GM23248 (cell line): ENCODE results near the gene NRP2. TPM values are rescaled to one million over a fixed set of nuclear protein-coding genes. Genes with fewer than 3 reads are reported as not detected.

Source experiments
- DNase-seq: peaks from one replicate; pipeline ENCODE4 v3.0.0-alpha.2; 2015
- H2AFZ ChIP-seq: fragments of 200-600 bp; sonication (generic); 2 replicates; pipeline ENCODE4 v1.6.1; 2016; ENCODE audit warnings: antibody characterized with exemption
- H3F3A ChIP-seq: fragments of 200-600 bp; sonication (generic); 2 replicates; pipeline ENCODE4 v1.6.1; 2016; ENCODE audit warnings: mild to moderate bottlenecking, antibody characterized with exemption, mixed run types; ENCODE audit not compliant: insufficient read depth
- H3K27ac ChIP-seq: fragments of 200-600 bp; sonication (generic); 2 replicates; pipeline ENCODE4 v1.5.1; 2016; ENCODE audit warnings: mild to moderate bottlenecking
- H3K27me3 ChIP-seq: fragments of 200-600 bp; sonication (generic); replicated peaks from 2 replicates; pipeline ENCODE4 v1.6.1; 2016; ENCODE audit warnings: mild to moderate bottlenecking; ENCODE audit not compliant: insufficient read depth
- H3K36me3 ChIP-seq: fragments of 200-600 bp; sonication (generic); 2 replicates; pipeline ENCODE4 v1.6.1; 2016; ENCODE audit warnings: low read depth, mild to moderate bottlenecking
- H3K4me1 ChIP-seq: fragments of 200-600 bp; sonication (generic); 2 replicates; pipeline ENCODE4 v1.6.1; 2016; ENCODE audit warnings: mild to moderate bottlenecking; ENCODE audit not compliant: insufficient read depth
- H3K4me2 ChIP-seq: fragments of 200-600 bp; sonication (generic); one replicate; pipeline ENCODE4 v1.6.1; 2016; ENCODE audit warnings: mild to moderate bottlenecking; ENCODE audit not compliant: unreplicated experiment
- H3K4me3 ChIP-seq: fragments of 200-600 bp; sonication (generic); 2 replicates; pipeline ENCODE4 v1.5.1; 2016; ENCODE audit warnings: mild to moderate bottlenecking
- H3K79me2 ChIP-seq: fragments of 200-600 bp; sonication (generic); 2 replicates; pipeline ENCODE4 v1.6.1; 2016; ENCODE audit warnings: mild to moderate bottlenecking; ENCODE audit not compliant: insufficient read depth
- H3K9ac ChIP-seq: fragments of 200-600 bp; sonication (generic); 2 replicates; pipeline ENCODE4 v1.6.1; 2016; ENCODE audit warnings: mild to moderate bottlenecking
- H3K9me2 ChIP-seq: fragments of 200-600 bp; sonication (generic); 2 replicates; pipeline ENCODE4 v1.6.1; 2016; ENCODE audit warnings: mixed run types, mild to moderate bottlenecking, moderate library complexity; ENCODE audit not compliant: insufficient read depth
- H3K9me3 ChIP-seq: fragments of 200-600 bp; sonication (generic); one replicate; pipeline ENCODE4 v1.6.1; 2017; ENCODE audit warnings: low read depth
- H4K20me1 ChIP-seq: fragments of 200-600 bp; sonication (generic); 2 replicates; pipeline ENCODE4 v1.6.0; 2016; ENCODE audit not compliant: insufficient read depth
- EZH2 ChIP-seq: fragments of 200-600 bp; sonication (generic); IDR thresholded peaks from 2 replicates; pipeline ENCODE4 v1.6.1; 2018; ENCODE audit warnings: antibody characterized with exemption, mild to moderate bottlenecking; ENCODE audit not compliant: insufficient read depth, poor library complexity, severe bottlenecking
- EZH2phosphoT487 ChIP-seq: fragments of 200-600 bp; sonication (generic); IDR thresholded peaks from 2 replicates; pipeline ENCODE4 v1.6.1; 2018; ENCODE audit warnings: antibody characterized with exemption, moderate library complexity, mild to moderate bottlenecking, low read depth; ENCODE audit not compliant: insufficient read depth
- WGBS, 2 experiments: methylation state at CpG; one replicate each; pipeline ENCODE4 v1.1.6; 2015 to 2017; ENCODE audit warnings: low lambda C conversion rate in 2 of 2, low coverage in 1 of 2; ENCODE audit errors: missing lambda C conversion rate in 2 of 2; 5-methylcytosine and 5-hydroxymethylcytosine counted together
- in situ Hi-C: fragments of 300-500 bp; cut with MboI; formaldehyde crosslinking; loops from 2 replicates; pipeline ENCODE4 v1.15.0; 2020
- polyA plus RNA-seq: library from polyadenylated mRNA; unstranded; fragments of >200 nt; fragmentation: Nextera tagmentation; extraction: Ambion mirVana; gene quantifications from 2 replicates; pipeline ENCODE4 v1.2.1, GENCODE V29; 2016
- total RNA-seq: library from RNA; depleted of rRNA; stranded (reverse); fragments of >200 nt; shearing (Covaris generic); gene quantifications from 2 replicates; pipeline ENCODE4 v1.2.3, GENCODE V29; 2014

Gene NRP2
- total and polyA plus RNA-seq, 2 experiments from 2014 or later: 6.9 to 9.0 TPM

DNA sequence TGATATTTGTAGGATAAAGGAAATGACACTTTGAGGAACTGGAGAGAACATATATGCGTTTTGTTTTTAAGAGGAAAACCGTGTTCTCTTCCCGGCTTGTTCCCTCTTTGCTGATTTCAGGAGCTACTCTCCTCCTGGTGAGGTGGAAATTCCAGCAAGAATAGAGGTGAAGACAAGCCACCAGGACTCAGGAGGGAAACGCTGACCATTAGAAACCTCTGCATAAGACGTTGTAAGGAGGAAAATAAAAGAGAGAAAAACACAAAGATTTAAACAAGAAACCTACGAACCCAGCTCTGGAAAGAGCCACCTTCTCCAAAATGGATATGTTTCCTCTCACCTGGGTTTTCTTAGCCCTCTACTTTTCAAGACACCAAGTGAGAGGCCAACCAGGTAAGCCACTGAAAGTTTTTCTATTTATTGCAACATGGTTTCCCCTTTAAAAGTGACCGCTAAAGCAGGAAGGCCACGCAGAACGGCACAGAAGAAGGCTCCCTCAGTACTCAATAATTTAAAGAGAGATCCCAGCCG is 735 bp downstream of the NRP2 start:
- TF ChIP-seq EZH2phosphoT487 (no peak), EZH2 (no peak)
- in situ Hi-C loops: no loop called here
- peak overlapping the region; percentile 51 for H3K27ac ChIP-seq
- H3K27me3 ChIP-seq: no peaks in the 10 kb centered on the region
- no peaks in the 10 kb centered on the region for H3K36me3 ChIP-seq
- no peaks in the 10 kb centered on the region for H3K9me2 ChIP-seq
- H3K4me1 ChIP-seq: peaks cover 24% of the 10 kb centered on the region
- peak overlapping the region; percentile 75 for H3K9ac ChIP-seq
- H3K4me2 ChIP-seq: peak overlapping the region; percentile 84
- no peaks in the 10 kb centered on the region for H4K20me1 ChIP-seq
- H3K9me3 ChIP-seq: no peaks in the 10 kb centered on the region
- no peaks in the 10 kb centered on the region for H3K79me2 ChIP-seq
- H2AFZ ChIP-seq: peak overlapping the region; percentile 91
- H3K4me3 ChIP-seq: peak overlapping the region; percentile 81
- peaks cover 18% of the 10 kb centered on the region for H3F3A ChIP-seq
- WGBS, 2 experiments: 4 to 6% methylated on average over 10 of the region's 10 CpGs
- DNase-seq: peak; percentile 33

DNA sequence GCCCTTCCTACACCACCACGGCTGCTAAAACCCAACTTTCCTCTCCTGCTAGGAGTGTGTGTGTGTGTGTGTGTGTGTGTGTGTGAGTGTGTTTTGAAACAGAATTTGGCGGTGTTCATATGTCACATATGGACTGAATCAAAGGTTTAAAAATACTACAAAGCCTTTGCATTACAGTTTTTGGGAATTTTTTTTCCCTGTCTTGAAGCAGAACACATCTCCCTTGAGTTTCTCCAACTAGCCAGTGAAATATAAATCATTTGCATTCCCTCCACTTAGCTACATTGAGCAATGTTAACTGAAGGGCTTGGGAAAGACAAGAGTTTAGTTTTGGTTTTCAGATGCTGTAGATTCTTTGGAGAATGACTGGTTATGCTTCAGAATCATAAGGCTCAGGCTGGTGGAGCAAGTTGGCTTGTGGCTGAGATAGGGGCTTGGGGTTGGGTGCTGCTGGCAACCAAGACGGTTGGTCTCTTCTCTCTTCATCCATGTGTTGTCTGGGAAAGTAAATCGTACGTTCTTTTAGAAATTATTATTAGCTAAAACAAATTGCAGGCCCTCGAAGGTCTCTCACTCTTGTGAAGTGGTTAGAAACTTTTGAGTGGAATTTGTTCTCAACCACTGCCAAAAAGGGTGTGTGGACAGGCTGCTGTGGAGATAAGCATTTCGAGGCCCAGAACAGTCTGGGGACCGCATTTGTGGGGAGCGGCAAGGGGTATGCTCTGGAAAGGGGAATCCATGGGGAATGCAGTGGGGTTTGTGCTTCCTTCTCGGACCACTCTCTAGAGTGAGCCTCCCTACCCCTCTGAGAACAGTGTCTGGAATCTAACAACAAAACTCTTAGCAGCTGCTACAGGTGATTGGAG is 1.4 kb downstream of the NRP2 start:
- H3K9me3 ChIP-seq: no peaks in the 10 kb centered on the region
- no peaks in the 10 kb centered on the region for H3K79me2 ChIP-seq
- peak overlapping the region; percentile 81 for H3K4me3 ChIP-seq
- H3K36me3 ChIP-seq: no peaks in the 10 kb centered on the region
- no peaks in the 10 kb centered on the region for H3K9me2 ChIP-seq
- peak overlapping the region; percentile 75 for H3K9ac ChIP-seq
- peak; percentile 81 for DNase-seq
- H2AFZ ChIP-seq: peak overlapping the region; percentile 91
- H3K27ac ChIP-seq: peak overlapping the region; percentile 51
- H3F3A ChIP-seq: peaks cover 18% of the 10 kb centered on the region
- H3K4me2 ChIP-seq: peak overlapping the region; percentile 84
- no peaks in the 10 kb centered on the region for H4K20me1 ChIP-seq
- in situ Hi-C loops: no loop called here
- H3K27me3 ChIP-seq: no peaks in the 10 kb centered on the region
- H3K4me1 ChIP-seq: peaks cover 24% of the 10 kb centered on the region
- TF ChIP-seq EZH2 (no peak), EZH2phosphoT487 (no peak)
- 66 to 68% methylated on average over 10 of the region's 10 CpGs for WGBS, 2 experiments

DNA sequence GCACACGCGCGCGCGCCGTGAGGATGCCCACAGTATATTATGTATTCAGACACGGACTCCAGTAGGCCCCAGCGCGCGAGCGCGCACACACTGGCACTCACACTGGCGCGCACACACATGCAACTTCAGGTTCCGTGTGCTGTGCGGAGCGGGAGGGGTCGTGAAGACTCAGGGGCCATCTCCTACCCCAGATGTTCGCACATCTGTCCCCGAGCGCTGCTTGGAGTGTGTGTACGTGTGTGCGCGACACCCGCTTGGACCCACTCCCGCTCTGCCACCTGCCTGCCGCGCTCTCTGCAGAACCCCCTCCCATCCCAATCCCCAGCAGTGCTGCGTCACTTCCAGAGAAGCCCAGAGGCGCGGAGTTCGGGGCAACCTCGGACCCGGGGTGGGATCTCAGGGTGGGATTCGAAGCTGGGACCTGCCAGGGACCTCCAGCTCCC is 2.6 kb downstream of the NRP2 start:
- Histone ChIP-seq H3K27me3 (no peaks in the 10 kb centered on the region), H3K4me2 (peak overlapping the region; percentile 96), H3K9me2 (no peaks in the 10 kb centered on the region), H3K4me1 (peaks cover 18% of the 10 kb centered on the region), H3K9me3 (no peaks in the 10 kb centered on the region), H4K20me1 (no peaks in the 10 kb centered on the region), H3K79me2 (no peaks in the 10 kb centered on the region), H3K4me3 (peak overlapping the region; percentile 82), H3K9ac (peak overlapping the region; percentile 77), H3F3A (peaks cover 18% of the 10 kb centered on the region), H3K36me3 (no peaks in the 10 kb centered on the region), H2AFZ (peak overlapping the region; percentile 95), H3K27ac (no peak overlapping the region)
- 40 to 41% methylated on average over 34 to 35 of the region's 35 CpGs for WGBS, 2 experiments
- TF ChIP-seq EZH2 (no peak), EZH2phosphoT487 (no peak)
- no peak for DNase-seq
- in situ Hi-C loops: no loop called here

DNA sequence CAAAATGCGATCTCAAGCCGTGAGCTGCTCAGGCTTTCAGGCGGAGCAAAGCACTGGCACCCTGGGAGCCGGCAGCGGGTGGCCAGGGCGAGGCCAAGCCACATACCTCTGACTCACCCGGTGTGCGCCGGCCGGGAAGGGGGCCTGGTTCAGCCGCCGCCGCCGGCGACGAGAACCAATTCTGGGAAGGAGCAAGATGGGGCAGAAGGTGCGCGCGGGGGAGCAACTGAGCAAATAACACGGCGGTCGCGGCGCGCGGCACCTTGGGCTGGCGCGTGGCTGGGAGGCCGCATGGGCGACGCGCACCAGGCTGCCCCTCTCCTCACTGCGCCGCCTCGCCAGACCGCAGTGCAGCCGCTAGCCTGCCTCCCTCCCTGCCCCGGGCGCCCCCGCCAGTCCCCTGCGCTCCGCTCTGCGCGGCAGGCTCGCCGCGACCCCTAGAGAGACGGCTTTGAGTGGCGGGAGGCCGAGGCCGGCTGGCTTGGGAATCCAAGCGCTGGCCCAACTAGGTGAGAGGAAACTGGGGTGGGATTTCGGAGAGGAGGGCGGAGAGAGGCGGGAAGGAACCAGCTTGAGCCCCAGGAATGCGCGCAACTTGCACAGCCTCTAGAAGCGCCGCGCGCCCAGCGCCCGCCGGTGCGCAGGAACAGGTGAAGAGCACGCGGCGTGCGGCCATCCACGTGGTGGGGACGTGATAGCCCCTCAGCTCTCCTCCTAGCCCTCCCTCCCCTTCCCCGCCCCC is 3.2 kb downstream of the NRP2 start:
- peaks cover 18% of the 10 kb centered on the region for H3F3A ChIP-seq
- peak overlapping the region; percentile 95 for H2AFZ ChIP-seq
- peaks cover 18% of the 10 kb centered on the region for H3K4me1 ChIP-seq
- no peak for TF ChIP-seq EZH2
- no peak for TF ChIP-seq EZH2phosphoT487
- H3K36me3 ChIP-seq: no peaks in the 10 kb centered on the region
- H3K27me3 ChIP-seq: no peaks in the 10 kb centered on the region
- in situ Hi-C loops: no loop called here
- no peaks in the 10 kb centered on the region for H3K9me2 ChIP-seq
- H4K20me1 ChIP-seq: no peaks in the 10 kb centered on the region
- H3K79me2 ChIP-seq: no peaks in the 10 kb centered on the region
- no peaks in the 10 kb centered on the region for H3K9me3 ChIP-seq
- H3K27ac ChIP-seq: no peak overlapping the region
- H3K4me2 ChIP-seq: peak overlapping the region; percentile 96
- 0 to 3% methylated on average over 41 to 68 of the region's 72 CpGs for WGBS, 2 experiments
- H3K4me3 ChIP-seq: peak overlapping the region; percentile 82
- DNase-seq: peak; percentile 87
- peak overlapping the region; percentile 77 for H3K9ac ChIP-seq
